Myocyte (in vitro differentiated cells): Measurements from ENCODE around the gene GGA3. TPM values are rescaled to one million over a fixed set of nuclear protein-coding genes. Genes with fewer than 3 reads are reported as not detected.
"Not testable (repeated sequence)": the region's sequence is repeated elsewhere in the genome, so short reads cannot be mapped to it uniquely, and the experiment has no call there.

Source experiments
- DNase-seq: peaks from one replicate; pipeline ENCODE4 v3.0.0-alpha.2; 2012; ENCODE audit warnings: low read depth
- polyA plus RNA-seq: library from polyadenylated mRNA; unstranded; fragments of >200 nt; gene quantifications from one replicate; pipeline ENCODE4 v1.2.1, GENCODE V29; 2012; ENCODE audit warnings: missing spikeins
- total RNA-seq: library from RNA; depleted of rRNA; stranded (reverse); fragments of >200 nt; gene quantifications from 2 replicates; pipeline ENCODE4 v1.2.3, GENCODE V29; 2014

GGA3 gene, protein sequence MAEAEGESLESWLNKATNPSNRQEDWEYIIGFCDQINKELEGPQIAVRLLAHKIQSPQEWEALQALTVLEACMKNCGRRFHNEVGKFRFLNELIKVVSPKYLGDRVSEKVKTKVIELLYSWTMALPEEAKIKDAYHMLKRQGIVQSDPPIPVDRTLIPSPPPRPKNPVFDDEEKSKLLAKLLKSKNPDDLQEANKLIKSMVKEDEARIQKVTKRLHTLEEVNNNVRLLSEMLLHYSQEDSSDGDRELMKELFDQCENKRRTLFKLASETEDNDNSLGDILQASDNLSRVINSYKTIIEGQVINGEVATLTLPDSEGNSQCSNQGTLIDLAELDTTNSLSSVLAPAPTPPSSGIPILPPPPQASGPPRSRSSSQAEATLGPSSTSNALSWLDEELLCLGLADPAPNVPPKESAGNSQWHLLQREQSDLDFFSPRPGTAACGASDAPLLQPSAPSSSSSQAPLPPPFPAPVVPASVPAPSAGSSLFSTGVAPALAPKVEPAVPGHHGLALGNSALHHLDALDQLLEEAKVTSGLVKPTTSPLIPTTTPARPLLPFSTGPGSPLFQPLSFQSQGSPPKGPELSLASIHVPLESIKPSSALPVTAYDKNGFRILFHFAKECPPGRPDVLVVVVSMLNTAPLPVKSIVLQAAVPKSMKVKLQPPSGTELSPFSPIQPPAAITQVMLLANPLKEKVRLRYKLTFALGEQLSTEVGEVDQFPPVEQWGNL
- 18.9 and 22.2 TPM in 2 replicates for total RNA-seq
- polyA plus RNA-seq: 22.8 TPM

DNA sequence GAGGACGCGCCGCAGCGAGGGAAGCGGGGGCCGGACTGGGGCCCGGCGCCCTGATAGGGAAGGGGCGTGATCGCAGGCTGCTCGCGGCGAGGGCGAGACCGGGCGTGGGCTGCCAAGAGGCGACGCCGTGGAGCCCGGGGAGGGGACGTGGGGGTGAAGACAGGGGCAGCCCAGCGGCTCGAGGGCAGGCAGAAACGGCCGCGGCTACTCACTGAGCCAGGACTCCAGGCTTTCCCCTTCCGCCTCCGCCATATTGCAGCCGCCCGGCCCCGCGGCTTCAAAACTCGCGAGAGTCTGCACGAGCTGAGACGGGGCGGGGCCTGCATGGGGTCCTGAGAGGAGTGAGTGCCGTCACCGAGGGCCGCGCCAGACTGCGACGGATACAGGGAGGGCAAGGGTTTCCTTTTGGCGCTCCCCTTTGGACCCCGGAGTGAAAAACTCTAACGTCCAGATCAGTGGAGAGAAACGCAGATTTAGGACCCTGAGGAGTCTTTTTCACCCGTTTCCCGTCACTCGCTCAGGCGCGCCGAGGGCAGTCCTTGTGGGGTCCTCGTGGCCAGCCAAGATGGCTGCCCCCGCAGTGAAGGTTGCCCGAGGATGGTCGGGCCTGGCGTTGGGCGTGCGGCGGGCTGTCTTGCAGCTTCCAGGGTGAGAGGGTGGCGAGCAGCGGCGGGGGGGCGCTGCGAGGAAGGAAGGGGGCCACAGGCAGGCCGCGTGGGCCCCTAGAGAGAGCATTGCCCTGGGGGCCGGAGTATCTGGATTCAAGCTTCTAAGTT, at the start of gene GGA3, which contains the start of gene MRPS7:
GGA3 (minus strand) TSS at position 271 of the 776 bp plus-strand sequence; CDS start at position 252, 19 bp downstream.
MRPS7 (plus strand) TSS at position 544 of the 776 bp plus-strand sequence; CDS start at position 566, 22 bp downstream.
- peak; percentile 96 for DNase-seq

DNA sequence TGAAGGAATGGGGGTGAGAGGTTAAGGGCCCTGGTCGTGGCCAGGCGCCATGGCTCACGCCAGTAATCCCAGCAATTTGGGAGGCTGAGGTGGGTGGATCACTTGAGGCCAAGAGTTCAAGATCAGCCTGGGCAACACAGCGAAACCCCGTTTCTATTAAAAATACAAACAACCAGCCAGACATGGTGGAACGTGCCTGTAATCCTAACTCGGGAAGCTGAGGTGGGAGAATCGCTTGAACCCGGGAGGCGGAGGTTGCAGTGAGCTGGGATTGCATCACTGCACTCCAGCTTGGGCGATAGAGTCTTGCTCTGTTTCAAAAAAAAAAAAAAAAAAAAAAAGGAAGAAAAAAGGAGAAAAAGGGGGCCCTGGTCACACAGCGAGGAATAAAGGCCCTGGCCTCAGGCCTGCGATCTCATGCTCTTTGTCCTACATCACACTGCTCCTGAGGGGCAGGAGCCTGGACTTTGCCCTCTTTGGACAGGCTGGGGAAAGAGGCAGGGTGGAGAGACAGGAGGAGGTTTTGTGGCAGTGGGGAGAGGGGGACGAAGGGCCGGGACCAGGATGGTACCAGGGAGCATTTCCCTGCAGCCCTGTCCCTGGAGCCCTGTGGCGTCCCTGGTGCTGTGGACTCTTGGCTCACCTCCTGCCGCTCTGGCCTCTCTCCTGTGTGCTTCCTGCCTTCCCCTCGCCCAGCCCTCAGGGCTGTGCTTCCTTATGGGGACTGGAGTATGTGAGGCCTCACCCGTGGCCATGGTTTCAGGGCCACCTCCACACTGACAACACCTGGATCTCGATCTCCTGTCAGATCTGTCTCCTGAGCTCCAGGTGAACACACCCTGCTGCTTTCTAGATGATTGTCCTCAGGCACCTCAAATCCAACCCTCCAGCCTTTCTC, 47.6 kb upstream of the GGA3 start:
- no peak for DNase-seq

DNA sequence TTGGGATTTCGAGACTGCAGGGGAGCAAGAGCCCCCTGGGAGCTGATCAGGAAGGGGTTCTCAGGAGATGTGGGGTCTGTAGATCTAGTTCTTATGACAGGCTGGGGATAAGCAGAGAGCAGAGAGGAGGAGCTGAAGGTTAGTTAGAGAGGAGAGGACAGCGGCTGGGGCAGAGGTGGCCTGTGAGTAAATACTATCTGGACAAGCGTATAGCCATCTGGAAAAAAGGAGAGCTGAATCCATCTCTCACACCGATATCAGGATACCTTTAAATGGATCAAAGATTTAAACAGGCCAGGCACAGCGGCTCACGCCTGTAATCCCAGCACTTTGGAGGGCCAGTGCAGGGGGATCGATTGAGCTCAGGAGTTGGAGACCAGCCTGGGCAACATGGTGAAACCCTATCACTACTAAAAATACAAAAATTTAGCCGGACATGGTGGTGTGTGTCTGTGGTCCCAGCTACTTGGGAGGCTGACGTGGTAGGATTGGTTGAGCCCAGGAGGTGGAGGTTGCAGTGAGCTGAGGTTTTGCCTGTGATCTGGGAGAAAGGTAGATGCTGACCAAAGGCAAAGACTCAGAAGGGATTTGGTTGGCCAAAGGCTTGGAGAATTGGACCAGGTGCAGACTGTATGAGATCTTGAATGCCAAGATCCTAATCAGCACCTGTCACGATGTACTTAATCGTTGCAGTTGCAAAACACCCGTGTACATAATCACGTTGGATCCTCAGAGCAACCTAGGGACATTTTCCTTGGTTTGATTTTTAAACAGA, 46.7 kb upstream of the GGA3 start:
- no peak for DNase-seq

GRCh38 chr17:75301502-75302206, 40.2 kb upstream of the GGA3 start:
- DNase-seq: no peak

DNA sequence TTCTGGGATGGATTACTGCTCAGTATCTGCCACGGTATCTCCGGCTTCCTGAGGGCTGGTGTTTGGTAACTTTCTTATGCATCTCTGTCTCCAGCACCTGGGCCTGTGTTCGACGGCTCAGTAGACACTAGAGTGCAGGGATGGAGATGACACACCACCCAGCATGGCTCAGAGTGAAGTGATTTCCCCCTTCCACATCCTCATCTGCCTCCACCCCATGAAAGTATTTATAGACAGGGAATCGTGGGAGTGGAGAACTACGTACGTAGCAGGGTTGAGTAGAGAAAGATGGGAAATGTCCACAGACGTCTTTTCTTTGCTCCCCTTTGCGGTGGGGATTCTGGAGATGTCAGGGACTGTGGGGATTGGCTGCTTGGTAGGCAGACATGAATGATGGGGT, 39.6 kb upstream of the GGA3 start:
- no peak for DNase-seq

- DNase-seq: no peak
Measured at GRCh38 chr17:75300280-75300679, 38.9 kb upstream of the GGA3 start.

GRCh38 chr17:75295201-75296158, 34.1 kb upstream of the GGA3 start:
- no peak for DNase-seq

- not testable (repeated sequence) for DNase-seq
Measured at GRCh38 chr17:75292810-75293448, 31.5 kb upstream of the GGA3 start.

DNA sequence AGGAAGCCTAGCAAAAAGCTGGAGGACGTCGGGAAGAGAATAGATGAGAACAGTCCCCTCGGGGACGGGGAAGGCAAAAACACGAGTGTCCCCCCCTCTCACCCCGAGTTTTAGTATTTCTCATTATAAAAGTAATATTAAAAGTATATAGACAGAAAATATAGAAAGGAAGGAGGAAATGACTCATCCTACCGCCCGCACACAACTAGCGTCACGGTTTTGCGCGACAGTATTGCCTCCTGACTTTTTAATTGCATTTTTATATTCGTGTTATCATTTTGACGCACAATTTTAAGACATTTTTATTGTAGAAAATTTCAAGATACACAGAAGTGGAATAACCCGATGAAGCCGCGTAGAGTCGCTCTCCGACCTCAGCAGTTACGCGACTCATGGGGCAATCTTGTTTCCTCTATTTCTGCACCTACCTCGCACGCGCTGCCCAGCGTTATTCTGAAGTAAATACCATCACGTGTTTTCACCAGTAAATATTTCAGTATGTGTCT, 28.5 kb upstream of the GGA3 start:
- DNase-seq: peak; percentile 65

DNA sequence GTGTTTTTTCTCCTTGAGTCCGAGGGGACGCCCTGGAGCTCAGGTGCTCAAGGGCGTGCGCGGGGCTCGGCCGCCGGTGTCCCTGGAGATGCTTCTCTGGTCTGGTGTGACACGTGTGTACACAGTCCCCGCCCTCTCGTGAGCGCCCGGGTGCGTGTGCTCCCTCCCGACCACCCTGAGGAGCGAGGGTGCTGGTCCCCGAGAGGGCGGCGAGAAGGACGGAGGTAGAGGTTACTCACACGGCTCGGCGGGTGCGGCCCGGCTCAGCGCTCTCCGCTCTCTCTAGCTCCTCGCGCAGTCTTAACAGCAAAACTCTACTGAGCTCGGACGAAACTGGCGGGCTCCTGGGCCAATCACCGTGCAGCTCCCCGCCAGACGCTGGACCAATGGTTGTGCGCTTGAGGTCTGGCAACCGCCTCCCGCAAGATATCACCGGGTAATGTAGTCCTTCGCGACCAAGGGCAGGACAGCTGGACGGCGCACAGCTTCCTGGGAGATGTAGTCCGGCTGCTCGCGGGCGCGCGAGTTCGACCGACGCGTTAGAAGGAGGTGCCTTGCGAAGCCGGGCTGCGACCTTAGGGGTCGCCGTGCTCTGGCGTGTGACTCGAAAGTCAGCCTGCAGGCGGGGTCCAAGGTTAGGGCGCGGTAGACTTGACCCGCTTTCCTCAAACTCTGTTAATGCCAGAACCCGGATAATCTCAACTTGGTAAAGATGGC, 27.9 kb upstream of the GGA3 start, which contains the start of gene SLC25A19:
SLC25A19 (minus strand) TSS at position 319 of the 717 bp plus-strand sequence. CDS start 2,669 bp downstream, outside the sequence.
- peak; percentile 99 for DNase-seq

DNA sequence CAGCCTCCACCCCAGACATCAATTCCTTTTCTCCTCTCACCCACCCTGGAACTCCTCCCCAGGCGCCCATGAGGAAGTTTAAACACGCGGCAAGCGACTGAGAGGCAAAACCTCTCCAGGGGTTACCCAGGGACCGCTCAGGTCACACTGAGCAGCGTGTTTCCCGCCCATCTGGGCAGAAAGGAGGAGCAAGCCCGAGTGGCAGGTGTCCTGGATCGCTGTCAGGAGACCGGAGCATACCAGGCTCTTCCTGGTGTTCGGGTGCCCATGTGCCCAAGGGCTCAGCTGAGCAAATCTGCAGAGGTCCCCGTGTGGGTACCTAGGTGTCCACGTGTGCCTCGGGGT, 27.3 kb upstream of the GGA3 start:
- DNase-seq: no peak

DNA sequence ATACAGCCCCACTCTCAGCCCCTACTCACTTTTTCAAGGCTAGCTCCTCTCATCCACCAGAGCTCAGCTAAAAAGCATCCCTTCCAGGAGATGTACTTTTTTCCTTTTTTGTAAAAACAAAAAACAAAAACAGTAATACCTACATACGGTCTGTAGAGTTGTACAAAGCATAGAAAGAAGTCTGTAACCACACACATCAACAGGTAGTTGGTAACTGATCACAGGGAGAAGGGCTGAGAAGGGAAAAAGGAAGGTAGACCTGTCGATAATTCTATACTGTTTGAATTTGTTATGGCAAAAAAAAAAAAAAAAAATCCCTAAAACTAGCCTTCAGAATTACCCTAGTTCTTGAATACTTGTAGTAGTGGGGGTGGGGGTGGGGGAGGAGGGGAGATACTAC, 27.0 kb upstream of the GGA3 start:
- DNase-seq: no peak

- no peak for DNase-seq
Measured at GRCh38 chr17:75287221-75287620, 25.8 kb upstream of the GGA3 start.

GRCh38 chr17:75285123-75285522, 23.7 kb upstream of the GGA3 start:
- no peak for DNase-seq

DNA sequence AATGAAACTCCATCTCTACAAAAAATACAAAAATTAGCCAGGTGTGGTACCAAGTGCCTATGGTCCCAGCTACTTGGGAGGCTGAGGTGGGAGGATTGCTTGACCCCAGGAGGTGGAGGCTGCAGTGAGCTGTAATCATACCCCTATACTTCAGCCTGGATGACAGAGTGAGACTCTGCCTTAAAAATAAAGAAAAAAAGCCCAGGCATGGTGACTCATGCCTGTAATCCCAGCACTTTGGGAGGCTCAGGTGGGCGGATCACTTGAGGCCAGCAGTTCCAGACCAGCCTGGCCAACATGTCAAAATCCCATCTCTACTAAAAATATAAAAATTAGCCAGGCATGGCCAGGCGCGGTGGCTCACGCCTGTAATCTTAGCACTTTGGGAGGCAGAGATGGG, 18.8 kb upstream of the GGA3 start:
- not testable (repeated sequence) for DNase-seq

DNA sequence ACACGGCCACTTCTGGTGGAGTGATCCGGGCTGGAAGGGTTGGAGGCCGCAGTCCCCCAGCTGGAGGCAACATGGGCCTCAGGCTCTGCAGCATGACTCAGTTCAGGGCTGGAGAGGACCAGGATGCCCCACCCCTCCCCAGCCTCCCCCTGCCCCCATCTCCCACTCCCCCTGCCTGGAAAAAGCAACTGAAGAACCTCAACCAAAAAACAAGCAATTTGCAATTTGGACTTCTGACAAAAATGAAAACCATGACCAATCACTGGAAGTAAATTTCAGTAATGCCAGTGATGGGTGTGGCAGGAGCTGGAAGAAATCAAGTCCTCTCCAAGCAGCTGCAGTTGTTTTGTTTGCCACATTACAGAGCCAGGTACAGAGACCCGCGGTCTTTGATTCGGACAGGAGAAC, 16.3 kb upstream of the GGA3 start:
- DNase-seq: peak; percentile 68
